Loucy (cell line): Measurements from ENCODE around the gene TOP3B.

Experiments used
- EZH2phosphoT487 ChIP-seq: fragments of 200-600 bp; IDR thresholded peaks from 2 replicates; pipeline ENCODE4 v1.6.1; 2018; ENCODE audit warnings: antibody characterized with exemption, mild to moderate bottlenecking, moderate library complexity, borderline replicate concordance
- TF ChIP-seq, protein P1 (sequence below): fragments of 200-600 bp; sonication (generic); conservative IDR thresholded peaks from 2 replicates; pipeline ENCODE4 v1.5.1; 2014; ENCODE audit warnings: mild to moderate bottlenecking, antibody characterized with exemption, low read length

DNA sequence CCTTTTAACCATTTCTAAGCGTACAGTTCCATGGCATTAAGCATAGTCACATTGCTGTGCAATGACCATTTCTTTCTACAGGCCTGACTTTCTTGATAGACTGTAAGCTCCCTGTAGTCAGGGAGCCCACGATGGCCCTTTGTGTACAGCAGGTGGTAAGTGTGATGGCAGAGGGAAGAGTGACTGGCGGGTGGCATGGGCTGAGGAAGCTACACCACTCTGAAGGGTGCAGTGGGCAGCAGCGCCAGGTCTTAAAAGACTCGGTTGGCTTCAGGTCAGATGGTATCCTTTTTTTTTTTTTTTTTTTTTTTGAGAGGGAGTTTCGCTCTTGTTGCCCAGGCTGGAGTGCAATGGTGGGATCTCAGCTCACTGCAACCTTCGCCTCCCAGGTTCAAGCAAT, 31.5 kb downstream of the TOP3B start:
- TF ChIP-seq, protein P1, sequence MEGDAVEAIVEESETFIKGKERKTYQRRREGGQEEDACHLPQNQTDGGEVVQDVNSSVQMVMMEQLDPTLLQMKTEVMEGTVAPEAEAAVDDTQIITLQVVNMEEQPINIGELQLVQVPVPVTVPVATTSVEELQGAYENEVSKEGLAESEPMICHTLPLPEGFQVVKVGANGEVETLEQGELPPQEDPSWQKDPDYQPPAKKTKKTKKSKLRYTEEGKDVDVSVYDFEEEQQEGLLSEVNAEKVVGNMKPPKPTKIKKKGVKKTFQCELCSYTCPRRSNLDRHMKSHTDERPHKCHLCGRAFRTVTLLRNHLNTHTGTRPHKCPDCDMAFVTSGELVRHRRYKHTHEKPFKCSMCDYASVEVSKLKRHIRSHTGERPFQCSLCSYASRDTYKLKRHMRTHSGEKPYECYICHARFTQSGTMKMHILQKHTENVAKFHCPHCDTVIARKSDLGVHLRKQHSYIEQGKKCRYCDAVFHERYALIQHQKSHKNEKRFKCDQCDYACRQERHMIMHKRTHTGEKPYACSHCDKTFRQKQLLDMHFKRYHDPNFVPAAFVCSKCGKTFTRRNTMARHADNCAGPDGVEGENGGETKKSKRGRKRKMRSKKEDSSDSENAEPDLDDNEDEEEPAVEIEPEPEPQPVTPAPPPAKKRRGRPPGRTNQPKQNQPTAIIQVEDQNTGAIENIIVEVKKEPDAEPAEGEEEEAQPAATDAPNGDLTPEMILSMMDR = no peak
- TF ChIP-seq EZH2phosphoT487 = no peak
